ENCODE measurements around the gene ATP11C.

The ATP11C gene

GRCh38 chrX:139804482-139804881 is 128.4 kb downstream of the ATP11C start:
- DNase-seq (ENCODE audit: low read depth in 2 of 2) = no peak

DNA sequence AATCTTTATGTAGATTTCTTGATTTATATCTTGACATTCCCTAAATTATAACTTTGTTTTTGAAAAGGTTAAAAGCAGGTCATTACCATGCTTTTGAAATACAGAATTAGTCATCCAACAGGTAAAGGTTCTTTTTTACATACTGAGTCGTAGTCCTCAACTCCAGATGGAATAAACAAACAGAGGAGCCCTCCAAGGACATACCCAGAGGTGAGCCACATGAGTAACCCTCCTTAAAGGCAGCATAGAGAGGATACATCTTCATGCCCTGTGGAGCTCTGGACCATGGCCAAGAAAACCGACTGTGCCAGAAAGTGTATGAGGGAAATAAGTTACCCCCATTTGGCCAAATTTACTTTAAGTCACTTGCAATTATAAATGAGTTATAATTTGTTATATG is 129.6 kb downstream of the ATP11C start:
- DNase-seq (ENCODE audit: low read depth in 2 of 2) = no peak

DNA sequence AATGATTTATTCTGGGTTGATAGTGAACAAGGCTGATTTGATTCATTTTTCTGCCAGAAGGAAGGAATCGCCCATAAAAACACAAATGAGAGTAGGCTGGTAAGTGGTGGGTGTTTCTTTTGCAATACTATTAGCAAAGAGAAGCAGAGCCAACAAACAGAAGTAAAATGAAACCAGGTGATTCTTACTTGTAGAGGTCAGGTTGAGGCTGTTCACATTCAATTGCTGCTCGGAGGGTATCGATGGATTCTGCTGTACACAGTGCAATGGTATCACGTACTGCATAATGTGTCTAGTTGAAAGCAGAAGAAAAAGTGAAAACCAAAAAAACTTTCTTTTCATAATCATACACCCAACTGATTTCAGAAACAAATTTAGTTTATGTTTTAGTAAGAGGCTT is 130.8 kb downstream of the ATP11C start:
- no peak for DNase-seq (ENCODE audit: low read depth in 2 of 2)

GRCh38 chrX:139801397-139801813 is 131.4 kb downstream of the ATP11C start:
- DNase-seq (ENCODE audit: low read depth in 2 of 2) = no peak

DNA sequence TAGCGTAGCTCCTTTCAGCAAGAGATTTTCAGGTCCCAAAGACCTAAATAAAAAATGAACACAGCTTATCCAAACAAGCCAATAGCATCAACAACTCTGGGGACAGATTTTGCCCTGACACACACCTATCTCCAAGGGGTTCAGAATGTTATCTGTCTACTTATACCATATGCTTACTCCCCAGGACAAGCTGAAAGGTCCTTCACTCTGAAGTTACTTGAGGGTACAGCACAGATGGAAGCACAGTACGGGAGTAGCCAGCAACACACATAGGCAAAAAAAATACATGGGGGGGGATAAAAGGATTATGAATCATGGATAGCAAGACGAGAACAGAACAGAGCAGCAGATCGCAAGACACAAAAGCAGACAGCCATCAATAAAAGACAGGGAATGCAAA is 134.2 kb downstream of the ATP11C start:
- no peak for DNase-seq (ENCODE audit: low read depth in 2 of 2)

GRCh38 chrX:139795196-139795595 is 137.7 kb downstream of the ATP11C start:
- no peak for DNase-seq (ENCODE audit: low read depth in 2 of 2)

GRCh38 chrX:139787601-139788000 is 145.3 kb downstream of the ATP11C start:
- DNase-seq (ENCODE audit: low read depth in 2 of 2) = no peak

- DNase-seq (ENCODE audit: low read depth in 2 of 2) = no peak
These were observed 148.0 kb downstream of the ATP11C start for GRCh38 chrX:139784807-139785206.

GRCh38 chrX:139783959-139784358 is 148.9 kb downstream of the ATP11C start:
- DNase-seq (ENCODE audit: low read depth in 2 of 2) = no peak

GRCh38 chrX:139783030-139783429 is 149.8 kb downstream of the ATP11C start:
- DNase-seq (ENCODE audit: low read depth in 2 of 2) = no peak

GRCh38 chrX:139776599-139776998 is 156.3 kb downstream of the ATP11C start:
- DNase-seq (ENCODE audit: low read depth in 2 of 2) = no peak

DNA sequence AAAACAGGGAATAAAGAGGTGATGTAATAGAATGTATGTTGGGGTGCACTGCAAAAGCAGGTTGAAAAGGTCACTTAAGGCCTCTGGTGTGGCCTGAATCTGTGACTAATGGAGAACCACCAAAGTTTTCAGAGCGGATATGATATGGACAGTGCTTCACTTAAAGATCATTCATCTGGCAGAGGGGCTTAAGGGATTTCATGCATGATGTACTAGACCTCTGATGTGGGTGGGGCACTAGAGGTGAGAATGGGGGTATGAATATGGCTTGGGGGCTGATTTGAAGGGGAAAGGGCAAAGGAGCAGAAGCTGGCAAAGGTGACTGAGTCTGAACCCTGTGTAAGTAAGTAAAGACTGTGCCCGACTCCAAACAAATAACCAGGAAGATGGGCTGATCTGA is 162.5 kb downstream of the ATP11C start:
- DNase-seq (ENCODE audit: low read depth in 2 of 2) = no peak

- no peak for DNase-seq (ENCODE audit: low read depth in 2 of 2)
These were observed 166.3 kb downstream of the ATP11C start for GRCh38 chrX:139766545-139766983.

- peak; percentile 10 to 13 for DNase-seq (ENCODE audit: low read depth in 2 of 2)
These were observed 170.3 kb downstream of the ATP11C start for GRCh38 chrX:139762400-139763183.

- DNase-seq (ENCODE audit: low read depth in 2 of 2) = no peak
These were observed 173.2 kb downstream of the ATP11C start for GRCh38 chrX:139759637-139760036.

- no peak for DNase-seq (ENCODE audit: low read depth in 2 of 2)
These were observed 174.0 kb downstream of the ATP11C start for GRCh38 chrX:139758809-139759208.

DNA sequence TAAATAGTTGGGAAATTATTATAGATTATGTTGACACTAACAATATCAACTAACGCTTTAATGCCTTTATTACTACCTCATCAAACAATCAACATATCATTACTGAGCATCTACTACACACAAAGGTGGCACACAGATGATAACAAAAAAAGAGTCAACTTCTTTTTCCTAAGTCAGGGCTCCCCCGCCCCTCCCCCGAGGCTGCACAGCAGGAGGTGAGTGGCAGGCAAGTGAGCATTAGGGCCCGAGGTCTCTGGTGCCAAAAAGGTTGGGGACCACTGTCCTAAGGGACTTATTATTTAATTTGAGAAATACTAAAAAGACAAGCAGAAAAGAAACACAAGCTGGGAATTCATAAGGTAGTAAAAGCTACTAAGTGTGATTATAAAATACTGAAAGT is 174.6 kb downstream of the ATP11C start:
- no peak for DNase-seq (ENCODE audit: low read depth in 2 of 2)

DNA sequence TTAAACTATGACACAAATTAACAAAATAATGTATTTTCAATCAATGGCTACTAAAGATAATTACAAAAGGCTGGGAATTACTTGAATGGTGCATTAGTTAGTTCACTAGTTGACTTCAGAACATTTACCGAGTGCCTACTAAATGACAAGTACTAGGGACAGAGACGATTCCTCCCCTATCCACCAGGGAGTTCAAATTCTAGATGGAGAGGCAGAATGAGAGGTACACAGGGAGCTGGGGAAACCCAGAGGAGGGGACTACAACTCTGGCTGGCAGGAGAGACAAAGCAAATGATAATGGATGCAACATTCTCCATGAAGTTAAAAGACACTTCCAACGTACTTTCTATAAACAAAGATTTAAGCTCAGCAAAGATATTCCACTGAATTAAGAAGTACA is 181.8 kb downstream of the ATP11C start:
- no peak for DNase-seq (ENCODE audit: low read depth in 2 of 2)

DNA sequence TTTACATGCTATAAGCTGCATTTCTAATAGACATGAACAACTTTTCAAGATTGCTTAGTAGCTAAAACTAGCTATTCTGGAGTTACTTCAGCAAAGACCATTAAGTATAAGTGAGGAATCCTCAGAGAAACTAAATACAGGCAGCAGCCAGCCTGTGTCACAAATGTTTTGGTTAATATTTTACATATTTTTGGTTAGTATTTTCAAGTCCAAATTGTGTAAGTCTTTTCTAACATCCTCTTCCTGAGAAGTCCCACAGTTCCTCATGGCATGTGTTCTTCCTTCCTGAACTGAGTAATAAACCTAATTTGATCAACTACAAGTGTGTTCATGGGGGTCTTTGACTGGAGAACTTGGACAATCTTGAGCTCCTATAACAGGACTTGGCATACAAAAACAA is 182.5 kb downstream of the ATP11C start:
- peak; percentile 5 to 8 for DNase-seq (ENCODE audit: low read depth in 2 of 2)

- DNase-seq (ENCODE audit: low read depth in 2 of 2) = no peak
These were observed 193.7 kb downstream of the ATP11C start for GRCh38 chrX:139739138-139739537.

DNA sequence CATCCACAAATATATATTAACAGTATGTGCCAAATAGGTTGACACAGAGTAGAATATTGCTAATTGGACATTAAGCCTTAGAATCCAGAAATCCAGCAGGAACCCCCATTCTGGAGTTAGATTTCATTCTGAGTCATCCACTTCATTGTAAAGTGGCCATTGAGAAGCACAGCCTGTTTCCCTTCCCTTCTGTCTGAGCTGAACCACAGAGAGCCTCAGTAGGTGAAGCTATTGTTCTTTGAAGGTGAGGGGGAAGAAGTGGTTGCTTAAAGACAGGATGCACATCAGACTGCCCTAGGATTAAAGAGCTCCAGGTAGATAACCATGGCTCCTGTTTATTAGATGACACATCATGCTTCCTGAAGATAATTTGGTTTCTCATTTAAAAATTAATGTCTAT is 194.3 kb downstream of the ATP11C start:
- DNase-seq (ENCODE audit: low read depth in 2 of 2) = no peak

DNA sequence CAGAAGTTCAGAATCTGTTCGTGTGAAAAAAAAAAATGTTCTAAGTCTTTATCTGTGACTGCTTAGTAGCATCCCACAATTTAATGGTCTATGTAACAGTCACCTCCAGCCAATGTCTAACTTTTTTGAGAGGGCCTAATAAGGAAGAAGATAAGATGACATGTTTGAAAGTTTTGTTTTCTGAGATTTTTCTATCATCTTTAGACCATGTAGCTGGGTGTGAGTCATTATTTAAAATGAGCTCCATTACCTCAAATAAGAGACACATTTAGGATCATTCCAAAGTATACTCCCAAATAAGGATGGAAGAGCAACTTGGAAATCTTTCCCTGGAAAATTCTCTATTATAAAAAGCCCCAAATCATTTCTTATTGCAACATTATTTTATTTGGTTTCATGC is 196.7 kb downstream of the ATP11C start:
- DNase-seq (ENCODE audit: low read depth in 2 of 2) = no peak

- no peak for DNase-seq (ENCODE audit: low read depth in 2 of 2)
These were observed 197.9 kb downstream of the ATP11C start for GRCh38 chrX:139734996-139735395.

- DNase-seq (ENCODE audit: low read depth in 2 of 2) = no peak
These were observed 207.1 kb downstream of the ATP11C start for GRCh38 chrX:139725720-139726119.
